COLO668 (cell line): ENCODE results near the gene ACTL9.

ENCODE experiments used
- DNase-seq: peaks from one replicate; lab custom pipeline; 2025; ENCODE audit not compliant: unreplicated experiment; lab: John Stamatoyannopoulos, UW

The ACTL9 gene

GRCh38 chr19:8686549-8686948 is 12.0 kb downstream of the ACTL9 start:
- DNase-seq, result no peak

- DNase-seq, result no peak
Observed at GRCh38 chr19:8684001-8684902, 14.3 kb downstream of the ACTL9 start.

GRCh38 chr19:8682931-8683330 is 15.7 kb downstream of the ACTL9 start:
- no peak for DNase-seq

- DNase-seq, result no peak
Observed at GRCh38 chr19:8682472-8682871, 16.1 kb downstream of the ACTL9 start.

- DNase-seq, result no peak
Observed at GRCh38 chr19:8681345-8682029, 17.1 kb downstream of the ACTL9 start.

- no peak for DNase-seq
Observed at GRCh38 chr19:8680676-8681344, 17.8 kb downstream of the ACTL9 start.

- DNase-seq, result no peak
Observed at GRCh38 chr19:8678244-8678807, 20.3 kb downstream of the ACTL9 start.

GRCh38 chr19:8675066-8675465 is 23.5 kb downstream of the ACTL9 start:
- DNase-seq, result no peak

GRCh38 chr19:8673276-8673891 is 25.2 kb downstream of the ACTL9 start:
- peak; percentile 37 for DNase-seq

GRCh38 chr19:8666814-8667405 is 31.7 kb downstream of the ACTL9 start:
- no peak for DNase-seq

GRCh38 chr19:8665468-8666213 is 33.0 kb downstream of the ACTL9 start:
- no peak for DNase-seq

- no peak for DNase-seq
Observed at GRCh38 chr19:8664671-8665057, 33.9 kb downstream of the ACTL9 start.

GRCh38 chr19:8663920-8664670 is 34.5 kb downstream of the ACTL9 start:
- DNase-seq, result no peak

GRCh38 chr19:8662263-8662662 is 36.3 kb downstream of the ACTL9 start:
- DNase-seq, result no peak

GRCh38 chr19:8659905-8660304 is 38.7 kb downstream of the ACTL9 start:
- no peak for DNase-seq

- DNase-seq, result no peak
Observed at GRCh38 chr19:8657869-8658268, 40.7 kb downstream of the ACTL9 start.

GRCh38 chr19:8655340-8655709 is 43.3 kb downstream of the ACTL9 start:
- peak; percentile 86 for DNase-seq

- DNase-seq, result peak; percentile 61
Observed at GRCh38 chr19:8654591-8655339, 43.8 kb downstream of the ACTL9 start.

- no peak for DNase-seq
Observed at GRCh38 chr19:8648240-8648639, 50.4 kb downstream of the ACTL9 start.
